D721Med (cell line): Measurements from ENCODE around the gene TSGA10.
A peak's percentile ranks its signal among the peaks of the same experiment; 100 is the strongest.
"Not testable (repeated sequence)": the region's sequence is repeated elsewhere in the genome, so short reads cannot be mapped to it uniquely, and the experiment has no call there.

ENCODE experiments used
- DNase-seq: peaks from one replicate; pipeline ENCODE4 v3.0.0; 2011; ENCODE audit warnings: low spot score; ENCODE audit not compliant: insufficient read length
- FAIRE-seq: peaks from 2 replicates; lab custom pipeline; 2011; peaks lifted over from hg19 to GRCh38; lab: Jason Lieb, UNC
- TF ChIP-seq, protein P1 (sequence below): IDR thresholded peaks from 2 replicates; pipeline ENCODE4 v1.5.1; 2012; ENCODE audit warnings: mild to moderate bottlenecking, control low read depth; ENCODE audit not compliant: insufficient read depth; ENCODE audit errors: missing control alignments

The TSGA10 gene, protein sequence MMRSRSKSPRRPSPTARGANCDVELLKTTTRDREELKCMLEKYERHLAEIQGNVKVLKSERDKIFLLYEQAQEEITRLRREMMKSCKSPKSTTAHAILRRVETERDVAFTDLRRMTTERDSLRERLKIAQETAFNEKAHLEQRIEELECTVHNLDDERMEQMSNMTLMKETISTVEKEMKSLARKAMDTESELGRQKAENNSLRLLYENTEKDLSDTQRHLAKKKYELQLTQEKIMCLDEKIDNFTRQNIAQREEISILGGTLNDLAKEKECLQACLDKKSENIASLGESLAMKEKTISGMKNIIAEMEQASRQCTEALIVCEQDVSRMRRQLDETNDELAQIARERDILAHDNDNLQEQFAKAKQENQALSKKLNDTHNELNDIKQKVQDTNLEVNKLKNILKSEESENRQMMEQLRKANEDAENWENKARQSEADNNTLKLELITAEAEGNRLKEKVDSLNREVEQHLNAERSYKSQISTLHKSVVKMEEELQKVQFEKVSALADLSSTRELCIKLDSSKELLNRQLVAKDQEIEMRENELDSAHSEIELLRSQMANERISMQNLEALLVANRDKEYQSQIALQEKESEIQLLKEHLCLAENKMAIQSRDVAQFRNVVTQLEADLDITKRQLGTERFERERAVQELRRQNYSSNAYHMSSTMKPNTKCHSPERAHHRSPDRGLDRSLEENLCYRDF

DNA sequence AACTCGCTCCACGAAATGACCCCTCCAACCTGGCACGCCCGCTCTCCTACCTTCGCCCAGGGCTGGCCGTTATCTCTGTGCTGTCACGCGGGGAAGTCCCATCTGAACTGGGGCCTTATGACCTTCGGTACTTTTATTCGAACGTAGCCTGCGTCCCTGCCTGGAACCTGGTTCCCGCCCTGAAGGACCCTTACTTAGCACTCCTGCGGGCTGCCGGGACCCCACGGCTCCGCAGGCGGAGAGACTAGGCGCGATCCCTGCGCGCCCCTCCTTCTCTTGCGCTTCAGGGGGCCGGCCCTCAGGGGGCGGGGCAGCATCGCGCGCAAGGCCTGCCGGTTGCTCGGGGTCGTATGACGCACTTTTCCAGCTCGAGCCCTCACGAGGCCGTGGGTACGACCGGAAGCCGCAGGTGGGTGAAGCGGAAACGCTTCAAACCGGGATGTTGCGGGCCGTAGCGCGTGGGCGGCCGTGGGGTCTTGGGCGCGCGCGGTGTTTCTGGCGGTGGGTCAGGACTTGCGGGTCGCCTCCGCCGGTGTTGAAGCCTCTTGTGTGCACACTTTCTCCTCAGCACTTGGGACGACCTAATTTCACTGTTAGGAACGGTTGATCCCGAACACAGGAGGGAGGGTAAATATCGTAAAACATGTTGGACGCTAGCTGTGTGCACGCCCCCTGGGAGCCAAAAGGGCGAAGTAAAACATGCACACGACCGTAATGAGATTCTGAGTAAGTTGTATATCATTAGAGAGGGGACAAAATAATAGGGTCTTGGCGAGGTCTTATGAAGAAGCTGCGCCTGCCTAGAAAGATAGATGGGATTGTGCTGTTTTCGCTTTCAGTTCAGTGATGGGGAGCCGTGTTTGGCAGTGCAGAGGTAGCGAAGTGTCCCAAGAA lies at the start of gene TSGA10, which contains the start of gene LIPT1:
TSGA10 (minus strand) TSS at position 300 of the 894 bp plus-strand sequence. CDS start 45,503 bp downstream, outside the sequence.
LIPT1 (plus strand) TSS at position 325 of the 894 bp plus-strand sequence. CDS start 6,991 bp downstream, outside the sequence.
- FAIRE-seq = no peak
- TF ChIP-seq, protein P1, sequence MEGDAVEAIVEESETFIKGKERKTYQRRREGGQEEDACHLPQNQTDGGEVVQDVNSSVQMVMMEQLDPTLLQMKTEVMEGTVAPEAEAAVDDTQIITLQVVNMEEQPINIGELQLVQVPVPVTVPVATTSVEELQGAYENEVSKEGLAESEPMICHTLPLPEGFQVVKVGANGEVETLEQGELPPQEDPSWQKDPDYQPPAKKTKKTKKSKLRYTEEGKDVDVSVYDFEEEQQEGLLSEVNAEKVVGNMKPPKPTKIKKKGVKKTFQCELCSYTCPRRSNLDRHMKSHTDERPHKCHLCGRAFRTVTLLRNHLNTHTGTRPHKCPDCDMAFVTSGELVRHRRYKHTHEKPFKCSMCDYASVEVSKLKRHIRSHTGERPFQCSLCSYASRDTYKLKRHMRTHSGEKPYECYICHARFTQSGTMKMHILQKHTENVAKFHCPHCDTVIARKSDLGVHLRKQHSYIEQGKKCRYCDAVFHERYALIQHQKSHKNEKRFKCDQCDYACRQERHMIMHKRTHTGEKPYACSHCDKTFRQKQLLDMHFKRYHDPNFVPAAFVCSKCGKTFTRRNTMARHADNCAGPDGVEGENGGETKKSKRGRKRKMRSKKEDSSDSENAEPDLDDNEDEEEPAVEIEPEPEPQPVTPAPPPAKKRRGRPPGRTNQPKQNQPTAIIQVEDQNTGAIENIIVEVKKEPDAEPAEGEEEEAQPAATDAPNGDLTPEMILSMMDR = peak; percentile 13
- DNase-seq = peak; percentile 87

DNA sequence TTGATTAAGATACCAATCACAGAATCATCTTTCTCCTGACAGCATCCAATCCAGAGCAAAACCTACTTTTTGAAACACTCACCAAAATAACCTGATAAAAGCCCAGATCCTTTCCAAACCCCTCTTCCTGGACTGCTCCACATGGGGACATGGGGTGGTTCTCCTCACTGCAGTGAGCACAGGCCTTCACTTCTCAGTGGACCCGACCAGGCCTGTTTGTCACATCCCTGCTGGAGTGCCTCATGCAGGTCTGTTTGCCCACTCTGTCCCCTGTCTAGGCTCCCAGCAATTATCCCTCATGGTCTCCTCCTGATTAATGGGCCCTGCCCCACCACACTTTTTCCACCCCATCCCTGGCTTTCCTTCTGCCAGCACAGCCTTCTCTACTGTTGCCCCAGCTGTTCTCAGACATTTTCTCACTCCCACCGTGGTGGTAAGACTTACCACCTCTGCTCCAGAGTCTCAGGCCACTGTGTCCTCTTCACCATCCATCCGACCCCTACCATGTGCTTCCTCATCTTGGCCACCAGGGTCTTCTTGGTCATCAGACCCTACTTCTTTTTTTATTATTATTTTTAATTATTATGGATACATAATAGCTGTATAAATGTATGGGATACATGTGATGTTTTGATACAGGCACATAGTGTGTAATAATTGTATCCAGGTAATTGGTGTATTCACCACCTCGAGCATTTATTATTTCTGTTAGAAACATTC lies 47.4 kb upstream of the TSGA10 start:
- DNase-seq = no peak
- TF ChIP-seq, protein P1 = no peak
- FAIRE-seq = no peak

DNA sequence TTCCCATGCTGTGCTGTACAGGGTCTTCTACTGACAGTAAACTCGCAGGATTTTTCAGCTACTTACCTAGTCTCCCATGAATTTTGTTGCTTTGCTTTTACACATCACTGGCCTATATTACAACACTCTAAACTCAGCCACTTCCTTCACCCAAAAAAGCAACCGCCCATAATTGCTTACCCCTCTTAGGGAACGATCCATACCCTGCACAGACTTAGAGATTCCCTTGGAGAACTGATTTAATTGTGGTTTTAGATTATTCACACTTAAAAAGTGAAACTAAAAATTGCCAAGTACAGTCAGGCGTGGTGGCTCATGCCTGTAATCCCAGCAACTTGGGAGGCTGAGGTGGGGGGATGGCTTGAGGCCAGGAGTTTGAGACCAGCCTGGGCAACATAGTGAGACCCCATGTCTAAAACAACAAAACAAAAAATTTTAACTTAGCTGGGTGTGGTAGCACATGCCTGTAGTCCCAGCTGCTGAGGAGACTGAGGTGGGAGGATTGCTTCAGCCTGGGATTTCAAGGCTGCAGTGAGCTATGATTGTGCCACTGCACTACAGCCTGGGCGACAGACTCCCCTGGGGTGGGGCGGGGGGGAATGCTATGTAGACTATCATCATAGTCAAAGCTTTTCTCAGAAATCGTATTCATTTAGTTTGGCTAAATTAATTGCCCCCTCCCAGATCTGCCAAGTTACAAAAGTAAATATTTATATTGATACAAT lies 45.5 kb upstream of the TSGA10 start:
- TF ChIP-seq, protein P1 = no peak
- no peak for DNase-seq
- no peak for FAIRE-seq

DNA sequence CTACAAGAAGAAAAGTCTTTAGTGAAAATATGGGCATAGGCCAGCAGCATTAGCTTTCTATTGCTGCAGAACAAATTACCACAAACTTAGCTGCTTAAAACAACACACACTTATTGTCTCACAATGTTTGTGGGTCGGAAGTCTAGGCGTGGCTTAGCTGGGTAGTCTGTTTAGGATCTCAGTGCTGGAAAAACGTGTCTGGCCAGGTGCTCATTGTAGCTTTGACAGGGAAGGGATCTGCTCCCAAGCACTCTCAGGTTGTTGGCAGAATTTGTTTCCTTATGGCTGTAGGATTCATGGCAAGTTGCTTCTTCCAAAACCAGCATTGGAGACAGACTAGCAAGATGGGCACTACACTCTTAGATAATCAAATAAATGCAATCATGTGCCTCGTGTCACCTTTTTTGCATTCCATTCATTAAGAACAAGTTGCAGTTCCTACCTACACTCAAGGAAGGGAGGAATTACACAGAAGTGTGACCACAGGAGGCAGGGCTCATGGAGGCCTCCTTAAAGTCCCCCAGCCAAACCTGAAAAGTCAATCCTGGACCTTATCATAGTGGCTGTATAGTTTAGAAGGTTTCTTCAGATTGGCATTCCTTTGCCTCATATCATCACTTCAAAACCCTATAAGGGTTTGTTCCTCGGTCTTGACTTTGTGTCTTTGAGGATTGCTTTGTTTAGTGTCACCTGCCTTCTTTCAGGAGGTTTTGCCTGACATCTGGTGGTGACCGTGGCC lies 43.5 kb upstream of the TSGA10 start:
- DNase-seq (no peak), FAIRE-seq (no peak)
- TF ChIP-seq, protein P1 = no peak

DNA sequence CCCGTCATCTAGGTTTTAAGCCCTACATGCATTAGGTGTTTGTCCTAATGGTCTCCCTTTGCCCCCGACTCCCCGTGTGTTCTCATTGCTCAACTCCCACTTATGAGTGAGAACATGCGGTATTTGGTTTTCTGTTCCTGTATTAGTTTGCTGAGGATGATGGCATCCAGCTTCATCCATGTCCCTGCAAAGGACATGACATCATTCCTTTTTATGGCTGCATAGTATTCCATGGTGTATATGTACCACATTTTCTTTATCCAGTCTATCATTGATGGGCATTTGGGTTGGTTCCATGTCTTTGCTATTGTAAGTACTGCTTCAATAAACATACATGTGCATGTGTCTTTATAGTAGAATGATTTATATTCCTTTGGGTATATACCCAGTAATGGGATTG lies 37.6 kb upstream of the TSGA10 start:
- DNase-seq, FAIRE-seq: not testable (repeated sequence)

DNA sequence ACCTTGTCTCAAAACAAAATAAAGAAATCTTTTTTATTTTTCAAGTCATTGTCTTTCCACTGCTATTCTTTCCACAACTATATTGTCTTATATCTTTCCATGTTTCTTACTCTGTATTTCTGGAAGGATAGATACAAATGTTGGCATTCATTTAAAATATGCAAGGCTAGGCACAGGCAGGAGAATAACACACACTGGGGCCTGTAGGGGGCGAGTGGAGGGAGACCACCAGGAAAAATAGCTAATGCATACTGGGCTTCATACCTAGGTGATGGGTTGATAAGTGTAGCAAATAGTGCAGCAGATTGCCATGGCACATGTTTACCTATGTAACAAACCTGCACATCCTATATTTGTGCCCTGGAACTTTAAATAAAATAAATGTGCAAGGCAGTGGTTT lies 35.8 kb upstream of the TSGA10 start:
- DNase-seq (no peak), FAIRE-seq (no peak)
- TF ChIP-seq, protein P1 = no peak
